Measurements from ENCODE around the gene CELA2A. TPM values are rescaled to one million over a fixed set of nuclear protein-coding genes. Genes with fewer than 3 reads are reported as not detected.
"Not testable (repeated sequence)": the region's sequence is repeated elsewhere in the genome, so short reads cannot be mapped to it uniquely, and the experiment has no call there.

The CELA2A gene
- total RNA-seq, 1 donor from 2014 or later: not detected

DNA sequence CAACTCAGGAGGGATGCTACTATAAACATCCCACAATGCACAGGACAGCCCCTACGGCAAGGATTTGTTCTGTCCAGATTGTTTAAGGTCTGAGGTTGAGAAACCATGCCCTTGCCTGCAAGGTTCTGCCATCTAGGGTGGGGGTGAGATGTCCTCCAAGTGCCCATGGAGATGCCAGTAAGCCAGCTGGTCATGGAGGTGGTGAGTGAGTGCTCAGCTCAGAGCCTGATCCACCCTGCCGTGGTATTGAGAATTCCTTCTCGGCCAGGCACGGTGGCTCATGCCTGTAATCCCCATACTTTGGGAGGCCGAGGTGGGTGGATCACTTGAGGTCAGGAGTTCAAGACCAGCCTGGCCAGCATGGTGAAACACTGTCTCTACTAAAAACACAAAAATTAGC is 31.6 kb upstream of the CELA2A start:
- peak; percentile 80 for DNase-seq (ENCODE audit: low read depth)

DNA sequence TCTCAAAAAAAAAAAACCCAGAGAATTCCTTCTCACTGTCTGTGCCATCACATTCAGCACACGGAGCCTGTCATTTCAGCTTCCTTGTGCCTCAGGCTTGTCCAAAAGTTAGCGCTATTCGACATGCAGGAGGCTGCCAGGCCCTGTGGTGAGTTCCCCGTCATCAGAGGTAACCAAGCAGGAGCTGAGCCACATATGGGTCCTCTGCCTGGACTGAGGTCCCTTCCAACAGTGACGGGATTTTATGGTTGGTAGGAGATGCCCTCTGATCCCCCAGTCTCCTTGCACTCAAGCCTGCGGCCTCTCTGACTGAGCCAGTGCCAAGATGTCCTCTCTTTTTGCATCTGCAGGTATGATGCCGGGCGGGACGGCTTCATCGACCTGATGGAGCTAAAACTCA is 31.0 kb upstream of the CELA2A start:
- no peak for DNase-seq (ENCODE audit: low read depth)

DNA sequence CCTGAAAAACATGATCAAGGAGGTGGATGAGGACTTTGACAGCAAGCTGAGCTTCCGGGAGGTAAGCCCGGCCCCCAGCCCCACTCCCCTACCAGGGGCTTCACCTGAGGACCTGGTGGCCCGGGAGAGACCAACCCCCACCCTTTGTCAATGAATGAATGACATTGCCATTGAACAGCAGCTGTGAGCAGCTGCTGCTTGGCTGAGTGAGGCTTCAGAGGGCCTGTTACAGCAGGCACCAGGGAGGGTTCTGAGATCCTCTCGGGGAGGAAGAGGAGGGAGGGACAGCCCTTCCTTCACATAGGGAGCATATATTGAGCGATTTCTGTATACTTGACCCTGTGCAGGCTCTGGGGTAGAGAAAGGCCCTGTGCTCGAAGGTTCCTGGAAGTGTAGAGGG is 30.6 kb upstream of the CELA2A start:
- peak; percentile 69 for DNase-seq (ENCODE audit: low read depth)

DNA sequence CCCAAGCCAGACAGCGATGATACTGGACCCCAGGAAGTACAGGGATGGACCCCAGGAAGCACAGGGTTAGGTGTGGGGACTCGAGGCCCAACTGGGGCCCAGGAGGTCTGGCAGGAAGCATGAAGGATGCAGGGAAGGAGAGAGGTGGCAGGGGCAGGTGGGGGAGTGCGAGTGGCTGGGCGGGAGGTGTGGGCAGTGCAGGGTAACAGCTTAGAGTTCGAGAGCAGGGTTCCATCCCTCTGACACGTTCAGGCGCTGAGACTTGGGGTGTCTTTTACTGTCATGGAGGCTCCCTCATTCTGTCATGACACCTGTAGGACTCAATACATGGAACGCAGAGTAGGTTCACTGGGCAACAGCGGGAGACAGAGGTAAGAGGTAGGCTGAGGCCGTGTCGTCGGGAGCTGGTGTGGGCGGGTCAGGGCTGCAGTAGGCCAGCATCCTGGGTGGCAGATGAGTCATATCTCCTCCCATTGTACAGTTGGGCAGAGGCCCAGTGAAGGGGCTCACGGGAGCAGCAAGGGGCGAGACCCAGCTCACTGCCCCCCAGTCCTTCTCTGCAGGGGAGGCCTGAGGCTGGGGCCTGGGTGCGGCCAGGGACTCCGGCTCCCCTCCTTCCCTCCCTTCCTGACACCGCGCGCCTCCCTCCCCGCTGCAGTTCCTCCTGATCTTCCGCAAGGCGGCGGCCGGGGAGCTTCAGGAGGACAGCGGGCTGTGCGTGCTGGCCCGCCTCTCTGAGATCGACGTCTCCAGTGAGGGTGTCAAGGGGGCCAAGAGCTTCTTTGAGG is 29.8 kb upstream of the CELA2A start:
- DNase-seq (ENCODE audit: low read depth): no peak

DNA sequence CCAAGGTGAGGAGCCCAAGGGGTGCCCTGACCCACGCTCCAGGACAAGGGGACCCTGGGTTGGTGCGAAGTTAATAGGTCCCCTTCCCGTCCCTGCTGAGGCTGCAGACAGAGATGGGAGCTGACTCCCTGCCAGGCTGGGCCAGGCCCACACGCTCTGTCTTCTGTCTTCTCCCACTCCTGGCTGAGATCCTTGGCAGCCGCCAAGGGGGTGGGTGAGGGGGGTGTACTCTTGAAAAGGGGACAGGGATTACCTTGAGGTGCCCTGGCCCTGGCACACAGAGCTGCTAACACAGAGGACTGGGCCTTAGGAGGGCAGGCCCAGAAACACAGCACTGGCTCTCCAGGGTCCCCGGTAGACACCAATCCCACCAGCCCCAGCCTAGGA is 29.3 kb upstream of the CELA2A start:
- DNase-seq (ENCODE audit: low read depth): no peak

DNA sequence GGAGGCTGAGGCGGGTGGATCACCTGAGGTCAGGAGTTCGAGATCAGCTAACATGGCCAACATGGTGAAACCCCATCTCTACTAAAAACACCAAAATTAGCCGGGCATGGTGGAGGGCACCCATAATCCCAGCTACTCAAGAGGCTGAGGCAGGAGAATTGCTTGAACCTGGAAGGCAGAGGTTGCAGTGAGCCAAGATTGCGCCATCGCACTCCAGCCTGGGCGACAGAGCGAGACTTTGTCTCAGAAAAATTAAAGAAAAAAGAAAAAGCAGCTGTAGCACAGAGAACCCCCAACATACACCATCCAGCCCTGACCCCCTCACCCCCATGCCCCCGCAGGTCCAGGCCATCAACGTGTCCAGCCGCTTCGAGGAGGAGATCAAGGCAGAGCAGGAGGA is 28.3 kb upstream of the CELA2A start:
- not testable (repeated sequence) for DNase-seq (ENCODE audit: low read depth)

DNA sequence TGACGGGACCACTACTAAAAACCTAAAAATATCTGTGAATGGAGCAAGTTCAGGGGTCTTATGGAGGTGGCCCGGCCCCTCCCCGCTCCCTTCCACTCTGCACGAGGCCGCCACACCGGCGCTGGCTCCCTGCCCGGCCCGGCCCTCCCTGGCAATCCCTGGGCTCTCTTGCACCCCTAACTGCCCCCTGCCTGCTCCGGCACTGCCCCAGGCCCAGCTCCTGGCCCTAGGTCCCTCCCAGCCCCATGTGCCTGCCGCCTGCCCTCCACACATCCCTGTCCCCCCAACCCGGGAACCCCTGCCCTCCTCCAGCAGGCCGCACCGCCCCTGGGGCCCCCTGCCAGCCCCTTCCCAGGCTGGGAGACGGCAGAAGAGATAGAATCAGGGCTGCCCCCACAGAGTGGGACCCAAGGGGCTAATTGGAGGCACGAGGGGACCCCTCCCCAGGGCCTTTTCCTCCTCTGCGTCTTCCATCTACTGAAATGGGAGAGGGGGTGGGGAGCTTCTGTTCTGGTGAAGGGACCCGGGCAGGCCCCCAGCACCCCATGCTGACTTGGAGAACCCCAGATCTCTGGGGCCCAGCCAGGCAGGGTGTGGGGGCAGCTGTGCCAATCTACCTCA is 27.6 kb upstream of the CELA2A start:
- DNase-seq (ENCODE audit: low read depth): no peak

DNA sequence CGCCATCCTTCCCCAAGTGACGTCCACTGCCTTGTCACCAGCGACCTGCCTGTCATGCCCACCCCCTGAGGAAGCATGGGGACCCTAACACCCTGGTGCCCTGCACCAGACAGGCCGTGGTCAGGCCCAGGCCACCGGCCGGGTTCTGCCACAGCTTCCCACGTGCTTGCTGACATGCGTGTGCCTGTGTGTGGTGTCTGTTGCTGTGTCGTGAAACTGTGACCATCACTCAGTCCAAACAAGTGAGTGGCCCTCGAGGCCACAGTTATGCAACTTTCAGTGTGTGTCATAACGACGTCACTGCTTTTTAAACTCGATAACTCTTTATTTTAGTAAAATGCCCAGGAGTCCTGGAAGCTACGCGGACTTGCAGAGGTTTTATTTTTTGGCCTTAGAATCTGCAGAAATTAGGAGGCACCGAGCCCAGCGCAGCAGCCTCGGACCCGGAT is 26.8 kb upstream of the CELA2A start:
- DNase-seq (ENCODE audit: low read depth): no peak

DNA sequence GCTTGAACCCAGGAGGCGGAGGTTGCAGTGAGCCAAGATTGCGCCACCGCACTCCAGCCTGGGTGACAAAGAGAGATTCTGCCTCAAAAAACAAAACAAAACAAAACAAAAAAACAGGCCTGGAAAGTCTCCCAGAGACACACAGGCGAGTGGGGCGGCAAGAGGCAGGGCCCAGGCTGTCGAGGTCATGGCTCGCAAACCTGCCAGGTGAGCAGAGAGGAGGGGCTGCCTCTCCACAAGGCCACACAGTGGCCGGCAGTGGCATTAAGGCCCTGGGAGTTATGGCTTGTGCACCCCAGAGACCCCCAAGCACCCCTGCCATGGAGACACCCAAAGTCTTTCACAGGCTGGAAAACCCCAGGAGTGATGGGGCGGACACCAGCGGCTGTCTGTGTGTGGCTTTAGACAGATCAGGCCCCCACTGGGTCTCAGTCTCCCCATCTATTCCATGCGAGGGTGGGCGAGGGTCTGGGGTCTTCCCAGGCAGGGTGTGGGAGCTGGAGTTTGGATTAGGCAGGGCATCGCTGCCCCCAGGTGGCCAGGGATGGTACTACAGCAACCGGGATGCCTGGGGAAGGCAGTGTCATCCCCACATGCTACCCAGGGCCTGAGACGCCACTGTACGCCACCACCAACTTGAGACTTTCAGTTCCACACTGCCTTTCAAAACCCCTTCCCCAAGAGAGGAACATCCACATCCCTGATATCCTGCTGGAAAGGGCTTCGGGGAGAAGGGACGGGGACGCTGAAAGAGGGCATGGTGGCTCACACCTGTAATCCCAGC is 25.6 kb upstream of the CELA2A start:
- peak; percentile 66 for DNase-seq (ENCODE audit: low read depth)

DNA sequence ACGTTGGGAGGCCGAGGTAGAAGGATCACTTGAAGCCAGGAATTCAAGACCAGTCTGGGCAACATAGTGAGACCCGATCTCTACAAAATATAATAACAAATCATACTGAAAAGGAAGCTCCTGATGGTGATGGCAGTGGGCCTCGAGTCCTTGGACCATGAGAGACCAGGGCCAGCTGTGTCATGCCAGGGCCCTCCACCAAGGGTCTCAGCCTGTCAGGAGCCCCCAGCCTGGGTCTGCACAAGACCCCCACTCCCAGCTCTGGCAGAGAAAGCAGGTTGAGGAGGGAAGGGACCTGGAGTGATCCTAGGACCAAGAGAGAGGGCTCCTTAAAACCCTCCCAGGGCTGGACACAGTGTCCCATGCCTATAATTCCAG is 25.0 kb upstream of the CELA2A start:
- DNase-seq (ENCODE audit: low read depth): no peak

DNA sequence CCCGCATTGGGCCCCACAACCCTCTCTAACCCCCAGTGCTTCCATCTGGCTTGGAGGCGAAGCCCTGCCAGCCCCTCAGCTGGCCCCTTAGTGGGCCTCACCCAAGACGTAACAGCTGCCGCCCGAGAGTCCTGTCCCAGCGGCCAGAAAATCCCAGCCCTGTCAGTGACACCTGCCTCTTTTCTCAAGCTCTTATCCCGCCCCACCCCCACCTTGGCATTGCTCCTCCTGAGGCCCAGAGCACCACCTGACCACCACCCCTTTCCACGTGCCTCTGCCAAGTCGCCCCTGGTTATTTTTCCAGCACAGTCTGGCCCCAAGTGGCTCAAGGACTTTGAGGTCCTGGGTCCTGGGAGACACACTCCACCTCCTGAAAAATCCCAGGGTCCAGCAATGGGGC is 24.2 kb upstream of the CELA2A start:
- peak; percentile 97 for DNase-seq (ENCODE audit: low read depth)

DNA sequence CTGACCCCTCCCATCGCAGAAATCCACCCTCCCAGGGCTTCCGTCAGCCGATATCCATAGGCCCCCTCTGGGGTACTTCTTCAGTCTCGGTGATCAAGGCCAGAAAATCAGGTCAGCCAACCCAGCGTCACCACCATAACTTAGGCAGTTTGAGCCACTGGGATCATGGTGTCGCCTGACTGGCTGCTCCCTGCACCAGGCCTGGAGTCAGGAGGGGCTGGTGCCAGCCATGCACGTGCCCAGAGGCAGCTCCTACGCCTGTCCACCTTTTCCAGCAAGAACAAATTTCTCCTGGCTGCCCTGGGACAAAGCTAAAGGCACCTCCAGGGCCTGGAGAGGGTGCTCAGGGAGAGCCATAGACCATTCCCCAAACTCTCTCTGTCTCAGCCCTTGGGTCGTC is 23.1 kb upstream of the CELA2A start:
- no peak for DNase-seq (ENCODE audit: low read depth)

DNA sequence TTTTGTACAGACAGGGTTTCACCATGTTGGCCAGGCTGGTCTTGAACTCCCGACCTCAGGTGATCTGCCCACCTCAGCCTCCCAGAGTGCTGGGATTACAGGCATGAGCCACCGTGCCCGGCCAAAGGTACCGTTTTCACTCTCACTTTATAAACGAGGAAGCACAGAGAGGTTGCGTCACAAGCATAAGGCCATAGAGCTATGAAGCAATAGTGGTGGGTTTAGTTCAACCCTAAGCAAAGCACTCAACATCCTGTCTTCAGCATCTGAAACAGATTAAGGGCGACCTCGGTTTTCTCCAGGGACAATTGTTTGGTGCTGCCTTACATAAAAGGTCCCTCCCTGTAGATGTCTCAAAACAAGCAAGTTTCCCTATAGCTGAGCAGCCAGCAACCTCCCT is 21.8 kb upstream of the CELA2A start:
- DNase-seq (ENCODE audit: low read depth): not testable (repeated sequence)

DNA sequence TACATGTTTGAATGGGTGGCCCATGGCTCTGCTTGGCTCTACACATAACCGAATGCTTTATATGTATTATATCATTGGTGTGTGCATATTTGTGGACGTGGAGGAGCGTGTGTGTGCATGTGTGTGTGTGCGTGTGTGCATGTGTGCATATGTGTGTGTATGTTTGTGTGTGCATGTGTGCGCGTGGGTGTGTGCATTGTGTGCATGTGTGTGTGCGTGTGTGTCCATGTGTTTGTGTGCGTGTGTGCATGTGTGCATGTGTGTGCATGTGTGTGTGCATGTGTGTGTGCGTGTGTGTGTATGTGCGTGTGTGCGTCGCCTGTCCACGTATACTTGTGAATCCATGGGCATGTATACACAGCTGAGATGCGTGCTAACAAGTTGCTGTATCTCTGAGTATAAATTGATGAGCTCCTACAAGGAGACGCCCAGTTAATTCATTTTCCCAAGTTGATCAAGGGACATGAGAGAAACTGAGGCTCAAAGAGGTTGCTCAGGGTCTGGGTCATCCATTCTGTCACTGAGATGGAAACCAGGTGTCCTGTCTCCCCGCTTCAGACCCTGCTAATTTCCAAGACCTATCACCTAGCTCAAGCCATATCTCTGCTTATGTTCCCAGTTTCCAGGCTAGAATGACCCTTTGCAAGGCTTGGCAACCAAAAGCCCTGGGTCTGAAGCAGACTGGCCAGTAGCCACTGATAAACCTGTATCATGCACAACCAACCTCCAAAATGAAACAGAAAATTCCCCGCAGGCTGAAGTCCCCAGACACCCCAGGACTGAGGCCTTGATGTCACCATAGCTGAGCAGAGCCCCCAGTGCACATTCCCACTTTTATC is 21.1 kb upstream of the CELA2A start:
- DNase-seq (ENCODE audit: low read depth): no peak

DNA sequence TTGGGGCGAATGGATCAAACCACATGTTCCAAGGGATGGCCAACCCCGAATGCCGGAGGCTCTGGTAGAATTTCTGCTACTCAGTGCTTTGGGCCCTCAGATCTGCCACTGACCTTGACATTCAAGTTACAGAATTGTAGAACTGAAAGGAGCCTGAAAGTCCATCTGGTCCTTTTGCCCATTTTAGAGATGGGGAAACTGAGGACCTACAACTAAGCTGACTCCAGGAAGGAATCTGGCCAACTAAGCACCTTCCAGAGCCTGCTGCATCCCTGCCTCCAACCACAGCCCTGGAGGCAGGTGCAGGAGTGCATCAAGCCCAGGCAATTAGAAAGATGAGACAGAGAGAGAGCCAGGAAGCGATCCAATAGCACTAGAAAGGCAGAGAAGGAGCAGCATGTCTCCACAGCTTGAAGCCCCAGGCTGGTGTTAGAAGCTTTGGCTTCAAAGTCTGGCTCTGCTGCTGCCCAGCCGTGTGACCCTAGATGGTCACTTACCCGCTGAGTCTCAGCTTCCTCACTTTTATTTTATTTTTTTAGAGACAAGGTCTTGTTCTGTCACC is 19.6 kb upstream of the CELA2A start:
- no peak for DNase-seq (ENCODE audit: low read depth)

DNA sequence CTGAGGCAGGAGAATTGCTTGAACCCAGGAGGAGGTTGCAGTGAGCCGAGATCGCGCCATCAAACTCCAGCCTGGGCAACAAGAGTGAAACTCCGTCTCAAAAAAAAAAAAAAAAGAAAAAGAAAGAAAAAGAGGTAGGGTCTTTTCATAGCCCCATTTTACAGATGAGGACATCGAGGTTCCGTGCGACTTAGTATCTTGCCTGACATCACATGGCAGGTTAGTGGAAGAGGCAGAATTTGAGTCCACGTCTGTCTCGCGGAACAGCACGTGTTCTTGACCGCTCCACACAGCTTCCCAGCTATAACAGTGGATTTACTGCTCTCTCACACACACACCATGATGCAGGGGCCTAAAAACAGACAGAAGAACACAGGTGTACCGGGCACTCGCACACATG is 17.2 kb upstream of the CELA2A start:
- no peak for DNase-seq (ENCODE audit: low read depth)

DNA sequence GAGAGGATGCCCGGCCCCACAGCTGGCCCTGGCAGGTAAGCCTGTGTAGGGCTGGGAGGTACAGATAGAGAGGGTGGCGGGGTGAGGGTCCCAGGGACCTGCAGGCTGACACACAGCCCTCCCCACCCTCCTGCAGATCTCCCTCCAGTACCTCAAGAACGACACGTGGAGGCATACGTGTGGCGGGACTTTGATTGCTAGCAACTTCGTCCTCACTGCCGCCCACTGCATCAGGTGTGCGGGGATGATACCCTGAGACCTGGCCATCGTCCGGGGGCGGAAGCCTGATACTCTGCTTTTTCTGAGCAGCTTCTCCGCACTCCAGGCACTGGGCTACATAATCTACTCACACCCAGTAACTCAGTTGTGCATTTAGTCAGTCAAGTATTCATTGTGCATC is 16.2 kb upstream of the CELA2A start:
- DNase-seq (ENCODE audit: low read depth): no peak

DNA sequence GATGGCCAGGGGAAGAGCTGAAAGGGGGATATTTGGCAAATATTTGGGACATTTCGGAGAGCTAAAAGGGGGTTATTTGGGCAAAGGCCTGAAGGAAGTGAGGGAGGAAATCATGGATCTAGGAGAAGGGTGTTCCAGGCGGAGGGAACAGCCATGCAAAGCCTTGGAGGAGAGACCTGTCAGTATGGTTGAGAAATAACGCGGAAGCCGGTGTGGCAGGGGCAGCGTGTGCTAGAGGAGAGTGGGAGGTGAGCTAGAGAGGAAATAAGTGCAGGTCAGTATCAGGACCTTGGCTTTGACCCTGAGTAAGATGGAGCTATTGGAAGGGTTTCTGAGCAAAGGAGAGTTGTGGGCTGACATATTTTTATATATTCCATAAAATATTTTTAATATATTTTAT is 15.3 kb upstream of the CELA2A start:
- no peak for DNase-seq (ENCODE audit: low read depth)

DNA sequence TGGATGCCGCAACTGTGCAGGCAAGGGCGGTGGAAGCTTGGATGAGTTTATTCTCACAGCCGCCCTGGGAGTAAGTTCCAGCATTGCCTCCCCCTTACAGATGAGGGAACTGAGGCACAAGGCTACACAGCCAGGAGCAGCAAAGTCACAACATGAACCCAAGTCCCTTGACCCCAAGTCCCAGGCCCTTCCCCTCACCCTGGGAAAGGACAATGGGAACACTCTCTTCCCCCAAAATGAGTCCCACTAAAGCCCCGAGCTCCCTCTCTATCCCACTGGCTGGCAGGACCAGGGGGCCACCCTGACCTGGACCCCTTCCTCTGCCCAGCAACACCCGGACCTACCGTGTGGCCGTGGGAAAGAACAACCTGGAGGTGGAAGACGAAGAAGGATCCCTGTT is 14.4 kb upstream of the CELA2A start:
- no peak for DNase-seq (ENCODE audit: low read depth)

DNA sequence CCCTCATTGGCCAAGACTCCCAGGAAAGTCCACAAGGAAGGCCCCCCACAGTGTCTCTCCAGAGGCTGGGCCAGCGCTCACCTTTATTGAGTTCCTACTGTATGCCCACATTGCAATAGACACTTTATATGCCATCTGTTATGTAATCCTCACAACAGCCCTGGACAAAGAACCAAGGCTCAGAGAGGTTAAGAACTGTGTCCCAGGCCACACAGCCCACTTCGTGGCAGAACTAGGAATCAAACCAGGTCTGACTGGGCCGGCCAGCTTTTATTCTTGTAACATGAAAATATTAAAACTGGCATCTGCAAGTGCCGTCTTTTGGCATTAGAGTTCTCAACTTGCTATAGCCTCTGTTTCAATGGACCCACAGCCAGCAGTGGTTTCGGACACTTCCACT is 13.8 kb upstream of the CELA2A start:
- no peak for DNase-seq (ENCODE audit: low read depth)

DNA sequence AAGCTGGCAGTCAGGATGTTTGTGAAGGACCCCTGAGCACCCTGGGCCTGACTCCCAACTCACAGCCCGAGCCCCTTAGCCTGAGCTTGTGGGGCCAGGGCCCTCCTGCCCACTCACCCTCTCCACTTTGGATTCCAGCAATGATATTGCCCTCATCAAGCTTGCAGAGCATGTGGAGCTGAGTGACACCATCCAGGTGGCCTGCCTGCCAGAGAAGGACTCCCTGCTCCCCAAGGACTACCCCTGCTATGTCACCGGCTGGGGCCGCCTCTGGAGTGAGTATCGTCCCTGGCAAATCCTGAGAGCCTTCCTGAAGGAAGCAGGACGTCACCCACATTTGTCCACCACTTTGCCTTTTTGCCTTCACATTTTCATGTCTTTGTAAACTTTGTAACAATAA is 13.3 kb upstream of the CELA2A start:
- peak; percentile 47 for DNase-seq (ENCODE audit: low read depth)

Measured in myocyte (in vitro differentiated cells).